HFF-Myc (cell line): ENCODE results near the gene TLE5.
"Not testable (repeated sequence)": the region's sequence is repeated elsewhere in the genome, so short reads cannot be mapped to it uniquely, and the experiment has no call there.

Source experiments
- DNase-seq: peaks from one replicate; pipeline ENCODE4 v3.0.0-alpha.2; 2011; ENCODE audit warnings: low read depth; ENCODE audit errors: extremely low read depth
- H3K4me3 ChIP-seq: replicated peaks from 2 replicates; pipeline ENCODE4 v1.5.1; 2011; ENCODE audit warnings: low read depth, mild to moderate bottlenecking, control low read depth, low read length
- TF ChIP-seq, protein P1 (sequence below): IDR thresholded peaks from 2 replicates; pipeline ENCODE4 v1.5.1; 2012; ENCODE audit warnings: mild to moderate bottlenecking, low read depth, low read length, control low read depth; ENCODE audit errors: missing control alignments

TLE5 gene

DNA sequence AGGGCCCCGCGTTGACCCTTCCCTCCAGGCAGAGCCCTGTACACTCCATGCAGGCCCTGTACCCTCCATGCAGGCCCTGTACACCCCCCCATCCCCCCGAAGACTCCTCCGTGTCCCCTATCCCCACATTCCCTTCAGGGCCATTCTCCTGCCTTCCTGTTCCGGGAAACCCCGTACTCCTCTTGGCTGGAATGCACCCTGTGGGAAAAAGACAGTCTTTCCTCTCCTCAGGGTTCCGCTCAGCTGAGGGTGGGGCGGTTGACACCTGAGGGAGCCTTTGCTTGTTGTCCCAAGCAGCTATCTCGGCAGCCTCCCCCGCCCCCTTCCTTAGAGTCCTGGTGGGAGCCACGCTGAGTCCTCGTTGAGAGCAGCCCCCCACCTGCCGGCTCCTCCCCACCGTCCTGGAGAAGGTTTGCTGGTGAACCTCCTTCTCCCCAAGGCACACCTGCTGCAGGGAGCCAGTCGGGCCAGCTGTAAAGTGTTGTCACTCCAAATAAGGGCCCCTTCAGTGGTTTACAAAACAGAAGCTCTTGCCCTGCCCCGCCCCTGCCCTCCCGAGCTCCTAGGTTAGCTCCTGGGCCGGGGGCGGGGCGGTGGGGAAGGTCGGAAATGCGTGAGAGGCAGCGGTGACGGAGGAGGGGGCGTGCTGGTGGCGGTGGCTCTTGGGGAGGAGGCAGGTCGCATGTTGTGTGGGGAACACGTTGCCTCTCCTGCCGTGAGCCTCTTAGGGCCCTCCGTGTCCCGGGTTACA lies 33.3 kb upstream of the TLE5 start:
- TF ChIP-seq, protein P1, sequence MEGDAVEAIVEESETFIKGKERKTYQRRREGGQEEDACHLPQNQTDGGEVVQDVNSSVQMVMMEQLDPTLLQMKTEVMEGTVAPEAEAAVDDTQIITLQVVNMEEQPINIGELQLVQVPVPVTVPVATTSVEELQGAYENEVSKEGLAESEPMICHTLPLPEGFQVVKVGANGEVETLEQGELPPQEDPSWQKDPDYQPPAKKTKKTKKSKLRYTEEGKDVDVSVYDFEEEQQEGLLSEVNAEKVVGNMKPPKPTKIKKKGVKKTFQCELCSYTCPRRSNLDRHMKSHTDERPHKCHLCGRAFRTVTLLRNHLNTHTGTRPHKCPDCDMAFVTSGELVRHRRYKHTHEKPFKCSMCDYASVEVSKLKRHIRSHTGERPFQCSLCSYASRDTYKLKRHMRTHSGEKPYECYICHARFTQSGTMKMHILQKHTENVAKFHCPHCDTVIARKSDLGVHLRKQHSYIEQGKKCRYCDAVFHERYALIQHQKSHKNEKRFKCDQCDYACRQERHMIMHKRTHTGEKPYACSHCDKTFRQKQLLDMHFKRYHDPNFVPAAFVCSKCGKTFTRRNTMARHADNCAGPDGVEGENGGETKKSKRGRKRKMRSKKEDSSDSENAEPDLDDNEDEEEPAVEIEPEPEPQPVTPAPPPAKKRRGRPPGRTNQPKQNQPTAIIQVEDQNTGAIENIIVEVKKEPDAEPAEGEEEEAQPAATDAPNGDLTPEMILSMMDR: no peak
- peak overlapping the region; percentile 85 for H3K4me3 ChIP-seq
- DNase-seq: no peak

DNA sequence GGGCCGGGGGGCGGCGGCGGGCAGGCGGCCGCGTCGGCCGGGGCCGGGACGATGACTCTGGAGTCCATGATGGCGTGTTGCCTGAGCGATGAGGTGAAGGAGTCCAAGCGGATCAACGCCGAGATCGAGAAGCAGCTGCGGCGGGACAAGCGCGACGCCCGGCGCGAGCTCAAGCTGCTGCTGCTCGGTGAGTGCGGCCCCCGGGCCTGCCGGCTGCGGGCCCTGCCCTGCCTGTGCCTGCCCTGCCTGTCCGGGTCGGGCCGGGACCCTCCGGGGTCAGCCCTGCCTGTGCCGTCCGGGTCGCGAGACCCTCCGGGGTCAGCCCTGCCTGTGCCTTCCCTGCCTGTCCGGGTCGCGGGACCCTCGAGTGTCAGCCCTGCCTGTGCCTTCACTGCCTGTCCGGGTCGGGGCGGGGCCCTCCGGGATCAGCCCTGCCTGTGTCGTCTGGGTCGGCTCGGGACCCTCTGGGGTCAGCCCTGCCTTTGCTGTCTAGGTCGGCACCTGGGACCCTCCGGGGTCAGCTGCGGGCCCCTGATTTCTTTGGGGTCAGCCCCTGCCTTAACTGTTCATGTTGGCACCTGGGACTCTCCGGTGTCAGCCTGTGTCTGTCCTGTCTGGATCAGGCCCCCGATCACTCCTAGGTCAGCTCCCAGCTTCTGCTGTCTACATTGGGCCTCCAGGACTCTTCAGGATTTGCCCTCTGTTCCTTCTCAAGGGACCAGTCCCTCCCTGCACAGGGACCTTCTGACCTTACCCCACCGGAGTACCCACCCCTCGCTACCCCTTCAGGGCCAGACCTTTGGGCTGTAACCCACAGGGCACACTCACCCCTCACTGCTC lies 32.5 kb upstream of the TLE5 start:
- TF ChIP-seq, protein P1: no peak
- peak overlapping the region; percentile 85 for H3K4me3 ChIP-seq
- DNase-seq: no peak

DNA sequence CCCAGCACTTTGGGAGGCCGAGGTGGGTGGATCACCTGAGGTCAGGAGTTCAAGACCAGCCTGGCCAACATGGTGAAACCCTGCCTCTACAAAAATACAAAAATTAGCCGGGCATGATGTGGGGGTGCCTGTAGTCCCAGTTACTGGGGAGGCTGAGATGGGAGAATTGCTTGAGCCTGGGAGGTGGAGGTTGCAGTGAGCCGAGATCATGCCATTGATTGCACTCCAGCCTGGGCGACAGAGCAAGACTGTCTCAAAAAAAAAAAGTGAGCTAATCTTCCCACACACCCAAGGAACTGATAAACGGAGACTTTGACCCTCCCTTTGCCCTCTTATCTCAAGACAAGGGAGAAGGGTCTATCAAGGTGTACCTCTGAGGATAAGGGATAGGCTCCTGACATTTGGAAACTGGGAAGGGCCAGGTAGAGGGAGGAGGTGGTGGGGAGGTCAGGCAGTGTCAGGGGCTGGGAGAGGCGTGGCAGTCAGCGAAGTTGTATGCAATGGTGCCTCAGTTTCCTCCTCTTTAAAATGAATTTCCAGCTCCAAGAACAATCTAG lies 27.1 kb upstream of the TLE5 start:
- not testable (repeated sequence) for H3K4me3 ChIP-seq

DNA sequence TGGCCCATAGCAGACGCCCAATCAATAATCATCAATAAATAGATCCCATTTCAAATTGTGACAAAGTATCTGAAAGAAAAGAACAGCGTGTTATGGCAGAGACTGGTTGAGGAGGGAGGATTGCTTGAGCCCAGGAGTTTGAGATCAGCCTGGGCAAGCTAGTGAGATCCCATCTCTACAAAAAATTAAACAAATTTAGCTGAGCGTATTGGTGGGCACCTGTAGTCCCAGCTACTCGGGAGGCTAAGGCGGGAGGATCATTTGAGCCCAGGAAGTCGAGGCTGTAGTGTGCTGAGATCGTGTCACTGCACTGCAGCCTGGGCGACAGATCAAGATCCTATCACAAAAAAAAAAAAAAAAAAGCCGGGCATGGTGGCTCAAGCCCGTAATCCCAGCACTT lies 25.5 kb upstream of the TLE5 start:
- no peak overlapping the region for H3K4me3 ChIP-seq
- TF ChIP-seq, protein P1: no peak

More for the DNA sequence above, 27.1 kb upstream of the TLE5 start:
- not testable (repeated sequence) for DNase-seq

GRCh38 chr19:3084943-3085342 lies 22.6 kb upstream of the TLE5 start:
- TF ChIP-seq, protein P1: no peak
- DNase-seq: no peak
- H3K4me3 ChIP-seq: no peak overlapping the region

More for the DNA sequence above, 25.5 kb upstream of the TLE5 start:
- DNase-seq: no peak

DNA sequence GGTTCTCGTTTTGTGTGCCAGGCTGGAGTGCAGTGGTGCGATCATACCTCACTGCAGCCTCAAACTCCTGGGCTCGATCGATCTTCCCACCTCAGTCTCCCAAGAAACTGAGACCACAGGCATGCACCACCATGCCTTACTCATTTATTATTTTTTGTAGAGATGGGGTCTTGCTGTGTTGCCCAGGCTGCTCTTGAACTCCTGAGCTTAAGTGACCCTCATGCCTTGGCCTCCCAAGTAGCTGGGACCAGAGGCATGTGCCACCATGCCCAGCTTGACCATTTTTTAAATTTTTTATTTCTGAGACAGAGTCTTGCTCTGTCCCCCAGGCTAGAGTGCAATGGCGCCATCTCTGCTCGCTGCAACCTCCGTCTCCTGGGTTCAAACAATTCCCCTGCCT lies 21.7 kb upstream of the TLE5 start:
- DNase-seq: no peak
- TF ChIP-seq, protein P1: no peak
- H3K4me3 ChIP-seq: no peak overlapping the region

DNA sequence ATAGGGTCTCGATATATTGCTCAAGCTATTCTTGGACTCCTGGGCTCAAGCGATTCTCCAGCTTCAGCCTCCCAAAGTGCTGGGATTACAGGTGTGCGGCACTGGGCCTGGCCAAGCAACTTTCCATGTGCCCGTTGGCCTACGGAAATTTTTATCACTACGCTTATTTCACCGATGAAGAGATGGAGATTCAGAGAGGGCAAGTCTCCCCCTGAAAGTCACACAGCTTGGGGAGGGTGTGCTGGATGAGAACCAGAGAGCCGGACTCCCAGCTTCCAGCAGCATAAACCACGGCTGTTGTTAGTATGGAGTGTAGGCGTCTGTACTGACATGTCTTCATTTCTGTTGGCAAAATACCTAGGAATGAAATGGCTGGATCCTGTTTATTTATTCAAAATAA lies 20.0 kb upstream of the TLE5 start:
- H3K4me3 ChIP-seq: no peak overlapping the region
- DNase-seq: no peak
- TF ChIP-seq, protein P1: no peak
